Measurements from ENCODE around the gene RSPH6A.

Gene RSPH6A

DNA sequence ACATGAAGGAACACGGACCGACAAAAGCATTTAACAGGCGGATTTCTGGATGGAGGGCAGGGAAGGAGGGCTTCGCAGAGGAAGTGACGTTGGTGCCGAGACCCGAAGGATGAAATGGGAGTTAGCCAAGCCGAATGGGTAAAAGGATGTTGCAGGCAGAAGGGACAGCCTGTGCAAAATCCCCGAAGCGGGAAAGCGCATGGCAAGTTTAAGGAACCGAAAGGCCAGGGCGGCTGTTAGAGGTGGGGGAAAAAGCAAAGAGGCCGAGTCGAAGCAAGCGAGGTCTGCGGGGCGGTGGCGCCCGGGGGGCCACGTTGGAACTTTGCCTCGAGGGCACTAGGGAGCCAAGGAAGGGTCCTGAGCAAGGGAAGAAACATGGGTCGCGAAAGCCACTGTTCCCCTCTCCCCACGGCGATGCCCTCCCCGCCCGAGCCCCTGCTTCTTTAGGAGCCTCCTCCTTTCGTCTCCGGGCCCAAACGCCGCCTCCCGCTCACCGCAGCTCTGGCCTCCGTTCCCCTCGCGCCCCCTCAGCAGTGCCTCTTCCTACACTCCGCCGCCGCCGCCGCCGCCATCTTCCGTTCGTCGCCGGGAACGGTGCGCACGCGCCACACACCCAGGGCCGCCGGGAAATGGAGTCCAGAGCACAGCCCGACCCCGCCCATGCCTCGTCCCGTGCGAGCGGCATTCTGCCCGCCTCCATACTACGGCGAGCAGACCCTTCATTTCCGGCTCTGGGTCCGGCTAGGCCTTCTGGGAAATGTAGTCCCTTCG lies 47.6 kb upstream of the RSPH6A start, which contains the start of gene SYMPK:
Gene SYMPK (minus strand): TSS at position 584 of the 771 bp plus-strand sequence. CDS start 8,652 bp downstream, outside the sequence.
- ChIA-PET CTCF (interaction anchor here (0.6 to 6.6 kb wide), 9 partner anchors 20 to 368 kb away, joined by 3 to 91 read pairs (median 4); partner anchors contain the start of genes IRF2BP1 and MYPOP), POLR2A (interaction anchor here (0.6 to 3.7 kb wide), 19 partner anchors 9 to 738 kb away, joined by 3 to 39 read pairs (median 4); partner anchors contain the start of genes CALM3, CCDC61, CCDC8 and IRF2BP1)
- peak within 1 kb of the TSS; percentile 71 for H3K4me3 ChIP-seq (ENCODE audit: low read depth, low read length)
- peaks cover 20 to 40% of the 10 kb centered on the region in 2 experiments for H3K36me3 ChIP-seq (ENCODE audit: control insufficient read depth in 2 of 2, insufficient read depth in 1 of 2, low read length in 2 of 2)
- no peaks in the 10 kb centered on the region for H3K9me3 ChIP-seq (ENCODE audit: control insufficient read depth, insufficient read depth, low read depth, low read length)
- peaks cover 10% of the 10 kb centered on the region for H3K4me1 ChIP-seq (ENCODE audit: control insufficient read depth, insufficient read depth, low read length)
- peak within 1 kb of the TSS; percentile 83 for H3K27ac ChIP-seq (ENCODE audit: extremely low read depth, low read depth, low read length)
- TF ChIP-seq KLF9 (tag by site-specific recombination; IDR thresholded peaks at IDR 0.05; ENCODE audit: low read depth) (peak; percentile 89), HOXC10 (CRISPR knock-in tag; IDR thresholded peaks at IDR 0.05) (no peak), TCF7L2 (IDR thresholded peaks at IDR 0.05; ENCODE audit: borderline replicate concordance, low read depth, low read length) (peak; percentile 85; the same call in 1 of the 2 replicates), PATZ1 (tag by site-specific recombination; IDR thresholded peaks at IDR 0.05) (peak; percentile 90), ZNF2 (tag by site-specific recombination; IDR thresholded peaks at IDR 0.05) (no peak), ZNF146 (tag by site-specific recombination; IDR thresholded peaks at IDR 0.05) (no peak), ZSCAN30 (tag by site-specific recombination; IDR thresholded peaks at IDR 0.05) (peak; percentile 41; the same call in 1 of the 2 replicates), BCL11B (tag by site-specific recombination; IDR thresholded peaks at IDR 0.05; ENCODE audit: low read depth) (no peak), ZFHX2 (tag by site-specific recombination; conservative IDR thresholded peaks at IDR 0.05) (peak; percentile 88), FEZF1 (tag by site-specific recombination; IDR thresholded peaks at IDR 0.05) (peak; percentile 33; the same call in 1 of the 2 replicates), ZNF24 (tag by site-specific recombination; IDR thresholded peaks at IDR 0.05) (peak; percentile 26; the same call in 1 of the 2 replicates), KLF10 (tag by site-specific recombination; IDR thresholded peaks at IDR 0.05) (no peak; the same call in 1 of the 2 replicates), ZNF398 (tag by site-specific recombination; IDR thresholded peaks at IDR 0.05) (0 out of 2 replicates have a peak, but pooled peaks have one; percentile 53), ZNF549 (tag by site-specific recombination; IDR thresholded peaks at IDR 0.05) (no peak), OVOL3 (tag by site-specific recombination; IDR thresholded peaks at IDR 0.05) (no peak), AEBP2 (tag by site-specific recombination; IDR thresholded peaks at IDR 0.05; ENCODE audit: borderline replicate concordance) (no peak), ZNF544 (tag by site-specific recombination; IDR thresholded peaks at IDR 0.05) (no peak), WT1 (tag by site-specific recombination; IDR thresholded peaks at IDR 0.05) (no peak), PRDM1 (tag by site-specific recombination; IDR thresholded peaks at IDR 0.05) (no peak), PRDM10 (tag by site-specific recombination; IDR thresholded peaks at IDR 0.05) (peak; percentile 74), ZNF292 (tag by site-specific recombination; IDR thresholded peaks at IDR 0.05; ENCODE audit: borderline replicate concordance, low read depth) (no peak), GLIS2 (tag by site-specific recombination; IDR thresholded peaks at IDR 0.05) (peak; percentile 32; the same call in 1 of the 2 replicates), ZNF488 (tag by site-specific recombination; IDR thresholded peaks at IDR 0.05) (no peak), ZNF624 (tag by site-specific recombination; IDR thresholded peaks at IDR 0.05) (no peak), ZNF175 (tag by site-specific recombination; IDR thresholded peaks at IDR 0.05) (no peak)
- TF ChIP-seq, protein P1, sequence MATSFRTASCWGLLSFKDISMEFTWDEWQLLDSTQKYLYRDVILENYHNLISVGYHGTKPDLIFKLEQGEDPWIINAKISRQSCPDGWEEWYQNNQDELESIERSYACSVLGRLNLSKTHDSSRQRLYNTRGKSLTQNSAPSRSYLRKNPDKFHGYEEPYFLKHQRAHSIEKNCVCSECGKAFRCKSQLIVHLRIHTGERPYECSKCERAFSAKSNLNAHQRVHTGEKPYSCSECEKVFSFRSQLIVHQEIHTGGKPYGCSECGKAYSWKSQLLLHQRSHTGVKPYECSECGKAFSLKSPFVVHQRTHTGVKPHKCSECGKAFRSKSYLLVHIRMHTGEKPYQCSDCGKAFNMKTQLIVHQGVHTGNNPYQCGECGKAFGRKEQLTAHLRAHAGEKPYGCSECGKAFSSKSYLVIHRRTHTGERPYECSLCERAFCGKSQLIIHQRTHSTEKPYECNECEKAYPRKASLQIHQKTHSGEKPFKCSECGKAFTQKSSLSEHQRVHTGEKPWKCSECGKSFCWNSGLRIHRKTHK (tag by site-specific recombination; IDR thresholded peaks at IDR 0.05): no peak

All from HEK293 (cell line).